OCI-LY7 (cell line): Measurements from ENCODE around the gene LEMD2. TPM values are rescaled to one million over a fixed set of nuclear protein-coding genes. Genes with fewer than 3 reads are reported as not detected.

Source experiments
- Bru-seq: library from RNA; stranded (reverse); fragments of 400-500 nt; gene quantifications from one replicate; lab custom pipeline; 2021; lab: Mats Ljungman, UMichigan
- BruChase-seq, 2 experiments: library from RNA; stranded (reverse); fragments of 400-500 nt; gene quantifications; one replicate each; lab custom pipeline; 2021; lab: Mats Ljungman, UMichigan
- BruUV-seq: library from RNA; stranded (reverse); fragments of 400-500 nt; replicated peaks from 2 replicates; lab custom pipeline; 2021; lab: Mats Ljungman, UMichigan
- CTCF ChIA-PET: fragments of 300-600 bp; sonication (Branson Sonifier 250); formaldehyde crosslinking; loops from one replicate; lab custom pipeline; 2022; ENCODE audit warnings: antibody characterized with exemption; ENCODE audit not compliant: unreplicated experiment; lab: Charles Lee
- POLR2A ChIA-PET: fragments of 300-600 bp; sonication (Branson Sonifier 250); formaldehyde crosslinking; loops from one replicate; lab custom pipeline; 2022; ENCODE audit warnings: antibody characterized with exemption; lab: Charles Lee
- DNase-seq: peaks from one replicate; pipeline ENCODE4 v3.0.0-alpha.2; 2015; ENCODE audit warnings: low spot score
- H2AFZ ChIP-seq: fragments of 200-600 bp; sonication (generic), shearing (Covaris generic); 2 replicates; pipeline ENCODE4 v1.6.1; 2014; ENCODE audit warnings: mild to moderate bottlenecking, antibody characterized with exemption, low read length, moderate library complexity
- H3K27ac ChIP-seq: fragments of 200-600 bp; sonication (generic); 2 replicates; pipeline ENCODE4 v1.5.1; 2014; ENCODE audit warnings: mixed run types, low read depth, mild to moderate bottlenecking, moderate library complexity, low read length, inconsistent platforms; ENCODE audit not compliant: poor library complexity, severe bottlenecking
- H3K36me3 ChIP-seq: fragments of 200-600 bp; sonication (generic); 2 replicates; pipeline ENCODE4 v1.6.1; 2014; ENCODE audit warnings: mild to moderate bottlenecking, antibody characterized with exemption, low read length, moderate library complexity, mixed read lengths; ENCODE audit not compliant: insufficient read depth
- H3K4me1 ChIP-seq: fragments of 200-600 bp; sonication (generic); 2 replicates; pipeline ENCODE4 v1.5.1; 2014; ENCODE audit warnings: mild to moderate bottlenecking, low read length; ENCODE audit not compliant: insufficient read depth, poor library complexity, severe bottlenecking
- H3K4me2 ChIP-seq: fragments of 200-600 bp; sonication (generic); 2 replicates; pipeline ENCODE4 v1.6.1; 2014; ENCODE audit warnings: mild to moderate bottlenecking, low read length
- H3K4me3 ChIP-seq: fragments of 200-600 bp; sonication (generic); 2 replicates; pipeline ENCODE4 v1.5.1; 2014; ENCODE audit warnings: mild to moderate bottlenecking, low read depth, low read length; ENCODE audit not compliant: poor library complexity, severe bottlenecking
- H3K79me2 ChIP-seq: fragments of 200-600 bp; sonication (generic); 2 replicates; pipeline ENCODE4 v1.6.1; 2016; ENCODE audit warnings: low read depth, mild to moderate bottlenecking, low read length, moderate library complexity, mixed read lengths; ENCODE audit not compliant: insufficient read depth
- H3K9me2 ChIP-seq: fragments of 200-600 bp; sonication (generic); 2 replicates; pipeline ENCODE4 v1.6.1; 2016; ENCODE audit warnings: mild to moderate bottlenecking, low read length, mixed read lengths; ENCODE audit not compliant: insufficient read depth
- H3K9me3 ChIP-seq: fragments of 200-600 bp; sonication (generic); 2 replicates; pipeline ENCODE4 v1.6.1; 2014; ENCODE audit warnings: mild to moderate bottlenecking, mixed run types, low read length, mixed read lengths
- H4K20me1 ChIP-seq: fragments of 200-600 bp; sonication (generic); 2 replicates; pipeline ENCODE4 v1.6.1; 2014; ENCODE audit warnings: mild to moderate bottlenecking, antibody characterized with exemption, low read length, moderate library complexity, mixed read lengths; ENCODE audit not compliant: insufficient read depth
- CTCF ChIP-seq: fragments of 200-600 bp; sonication (generic); conservative IDR thresholded peaks from 2 replicates; pipeline ENCODE4 v1.5.1; 2014; ENCODE audit warnings: mild to moderate bottlenecking, antibody characterized with exemption, low read length, moderate library complexity, mixed read lengths
- EZH2phosphoT487 ChIP-seq: fragments of 200-600 bp; sonication (generic); IDR thresholded peaks from 2 replicates; pipeline ENCODE4 v1.6.1; 2018; ENCODE audit warnings: low read depth, borderline replicate concordance, mild to moderate bottlenecking, mixed run types, antibody characterized with exemption, low read length, moderate library complexity, mixed read lengths
- intact Hi-C: fragments of 100-400 bp; cut with micrococcal nuclease; formaldehyde crosslinking; loops from one replicate; pipeline ENCODE4 v1.10.0; 2022; ENCODE audit not compliant: unreplicated experiment
- long read RNA-seq: library from polyadenylated mRNA; stranded (forward); transcript quantifications from one replicate; pipeline ENCODE4 v2.0.0, GENCODE V29; 2022
- total RNA-seq, 2 experiments: library from RNA; depleted of rRNA in 1 of 2; stranded (reverse); fragments of >200 nt in 1 of 2; shearing (Covaris generic) in 1 of 2; gene quantifications; 2 replicates each; pipeline ENCODE4 v1.2.3, GENCODE V29; 2014 to 2022

Gene LEMD2
- total RNA-seq (2014; rRNA removed; shearing (Covaris generic)): 59.2 and 62.2 TPM in 2 replicates
- 66.9 and 77.8 TPM in 2 replicates for total RNA-seq (2022)
- percentile 77 among the genes with signal in this experiment for Bru-seq, nascent RNA
- BruChase-seq, experiment 1, labeled RNA remaining after a 6-hour chase: percentile 67 among the genes with signal in this experiment
- BruChase-seq, experiment 2, labeled RNA remaining after a 2-hour chase: percentile 78 among the genes with signal in this experiment
- long read RNA-seq, transcript LEMD2-201 (9 exons, 2,958 nt): major isoform, 181 of 245 reads
- long read RNA-seq, transcript LEMD2-207 (8 exons, 1,306 nt): minor isoform, 14 of 245 reads
- long read RNA-seq, partial matches to known transcripts: 34 of 245 reads
- long read RNA-seq, other reads (novel, unspliced or antisense): 13 of 245 reads

- Histone ChIP-seq H3K36me3 (peaks cover 27% of the 10 kb centered on the region), H3K9me2 (no peaks in the 10 kb centered on the region), H4K20me1 (peaks cover 14% of the 10 kb centered on the region; the same call in 1 of the 2 replicates), H2AFZ (peak within 1 kb of the TSS; percentile 52; the same call in 1 of the 2 replicates), H3K9me3 (no peaks in the 10 kb centered on the region), H3K4me3 (peak within 1 kb of the TSS; percentile 93), H3K27ac (peak within 1 kb of the TSS; percentile 60), H3K79me2 (peaks cover 20% of the 10 kb centered on the region; the same call in 1 of the 2 replicates), H3K4me2 (peak within 1 kb of the TSS; percentile 69), H3K4me1 (peaks cover 23% of the 10 kb centered on the region)
- ChIA-PET CTCF (no interaction called here), POLR2A (interaction anchor here (0.6 kb wide), 1 partner anchor 10 kb away, joined by 3 read pairs; no protein-coding TSS in a partner anchor)
- peak; percentile 90 for DNase-seq
- no TSS peak for BruUV-seq
- intact Hi-C loops: loop anchor here (5.0 kb wide), 1 partner anchor 363 kb away; no protein-coding TSS in a partner anchor
- no peak for TF ChIP-seq EZH2phosphoT487
- TF ChIP-seq CTCF: no peak
Measured at GRCh38 chr6:33788694-33789549, at the start of gene LEMD2. LEMD2 (minus strand) TSS chr6:33789130; CDS start chr6:33789116, 14 bp downstream.

- Histone ChIP-seq H3K4me2 (no peak overlapping the region), H3K4me3 (no peak overlapping the region), H4K20me1 (no peaks in the 10 kb centered on the region), H3K9me2 (no peaks in the 10 kb centered on the region), H3K4me1 (no peaks in the 10 kb centered on the region), H2AFZ (no peak overlapping the region), H3K9me3 (no peaks in the 10 kb centered on the region), H3K36me3 (no peaks in the 10 kb centered on the region), H3K27ac (no peak overlapping the region), H3K79me2 (no peaks in the 10 kb centered on the region)
- BruUV-seq: no TSS peak
- no peak for DNase-seq
- intact Hi-C loops: no loop called here
- ChIA-PET POLR2A (no interaction called here), CTCF (no interaction called here)
- no peak for TF ChIP-seq EZH2phosphoT487
- no peak for TF ChIP-seq CTCF
Measured at GRCh38 chr6:33837971-33838665, 49.2 kb upstream of the LEMD2 start.
